Cardiac fibroblast (primary cell): ENCODE results near the gene CHMP1B.

Experiments
- DNase-seq, 2 donors: peaks; one replicate each; pipeline versions ENCODE4 v3.0.0 to v3.0.0-alpha.2; 2010; ENCODE audit warnings: low read depth in 2 of 2
- H3K4me3 ChIP-seq, 2 donors: replicated peaks in 1 of 2; 1 replicate in 1 of 2; 2 replicates in 1 of 2; pipeline ENCODE4 v1.5.1; 2011; ENCODE audit warnings: low read depth in 2 of 2, low read length in 2 of 2, mild to moderate bottlenecking in 2 of 2, moderate library complexity in 1 of 2
- TF ChIP-seq, protein P1 (sequence below): IDR thresholded peaks from one replicate; pipeline ENCODE4 v1.5.1; 2011; ENCODE audit warnings: low read depth, mild to moderate bottlenecking, low read length, inconsistent platforms

CHMP1B gene

DNA sequence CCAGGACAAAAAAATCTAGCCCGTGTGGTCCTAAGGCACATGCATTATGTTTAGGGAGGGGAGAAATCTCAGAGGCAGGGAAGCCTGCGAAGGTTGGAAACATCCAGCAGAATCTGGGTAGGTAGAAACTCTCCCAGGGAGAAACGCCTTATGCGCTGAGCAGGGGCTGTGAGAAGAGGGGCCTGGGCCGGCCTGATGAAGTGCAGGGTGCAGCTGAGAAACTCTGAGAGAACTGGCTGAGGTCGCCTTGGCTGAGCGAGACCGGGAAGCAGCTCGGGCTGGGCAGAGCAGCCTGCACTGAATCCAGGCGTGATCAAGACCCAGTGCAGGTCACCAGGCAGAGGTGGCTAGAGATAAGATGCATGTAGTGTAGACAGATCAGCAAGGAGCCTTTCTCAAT is 15.1 kb downstream of the CHMP1B start:
- no peak overlapping the region for H3K4me3 ChIP-seq
- no peak for DNase-seq
- TF ChIP-seq, protein P1, sequence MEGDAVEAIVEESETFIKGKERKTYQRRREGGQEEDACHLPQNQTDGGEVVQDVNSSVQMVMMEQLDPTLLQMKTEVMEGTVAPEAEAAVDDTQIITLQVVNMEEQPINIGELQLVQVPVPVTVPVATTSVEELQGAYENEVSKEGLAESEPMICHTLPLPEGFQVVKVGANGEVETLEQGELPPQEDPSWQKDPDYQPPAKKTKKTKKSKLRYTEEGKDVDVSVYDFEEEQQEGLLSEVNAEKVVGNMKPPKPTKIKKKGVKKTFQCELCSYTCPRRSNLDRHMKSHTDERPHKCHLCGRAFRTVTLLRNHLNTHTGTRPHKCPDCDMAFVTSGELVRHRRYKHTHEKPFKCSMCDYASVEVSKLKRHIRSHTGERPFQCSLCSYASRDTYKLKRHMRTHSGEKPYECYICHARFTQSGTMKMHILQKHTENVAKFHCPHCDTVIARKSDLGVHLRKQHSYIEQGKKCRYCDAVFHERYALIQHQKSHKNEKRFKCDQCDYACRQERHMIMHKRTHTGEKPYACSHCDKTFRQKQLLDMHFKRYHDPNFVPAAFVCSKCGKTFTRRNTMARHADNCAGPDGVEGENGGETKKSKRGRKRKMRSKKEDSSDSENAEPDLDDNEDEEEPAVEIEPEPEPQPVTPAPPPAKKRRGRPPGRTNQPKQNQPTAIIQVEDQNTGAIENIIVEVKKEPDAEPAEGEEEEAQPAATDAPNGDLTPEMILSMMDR = no peak

- no peak overlapping the region for H3K4me3 ChIP-seq
- DNase-seq = no peak
- TF ChIP-seq, protein P1 = no peak
These were observed 15.6 kb downstream of the CHMP1B start for GRCh38 chr18:11866764-11867163.

- TF ChIP-seq, protein P1 = no peak
- no peak overlapping the region for H3K4me3 ChIP-seq
- DNase-seq = no peak
These were observed 17.0 kb downstream of the CHMP1B start for GRCh38 chr18:11868230-11868629.

DNA sequence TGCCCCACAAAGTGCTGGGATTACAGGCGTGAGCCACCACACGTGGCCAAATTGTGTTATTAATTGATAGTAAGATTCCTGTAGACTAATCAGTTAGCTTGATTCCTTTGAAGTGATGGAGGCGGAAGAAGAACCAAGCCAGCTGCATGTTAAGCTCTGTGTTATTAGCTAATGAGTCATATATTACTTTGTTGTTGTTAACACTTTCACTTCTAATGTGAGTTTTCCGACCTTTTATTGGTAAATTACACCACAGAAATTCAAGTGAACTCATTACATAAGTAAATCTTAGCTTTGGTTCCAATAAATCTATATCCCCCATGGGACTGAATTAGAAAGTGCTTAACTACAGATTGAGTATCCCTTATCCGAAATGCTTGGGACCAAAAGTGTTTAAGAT is 20.3 kb downstream of the CHMP1B start:
- no peak for DNase-seq
- H3K4me3 ChIP-seq = no peak overlapping the region
- TF ChIP-seq, protein P1 = no peak

GRCh38 chr18:11872479-11873136 is 21.4 kb downstream of the CHMP1B start:
- H3K4me3 ChIP-seq = no peak overlapping the region
- TF ChIP-seq, protein P1 = peak; percentile 62
- DNase-seq = peak; percentile 46 to 61

- no peak overlapping the region for H3K4me3 ChIP-seq
- DNase-seq = no peak
- TF ChIP-seq, protein P1 = no peak
These were observed 22.6 kb downstream of the CHMP1B start for GRCh38 chr18:11873670-11874340.

- H3K4me3 ChIP-seq = no peak overlapping the region
- TF ChIP-seq, protein P1 = no peak
- DNase-seq = no peak
These were observed 23.5 kb downstream of the CHMP1B start for GRCh38 chr18:11874676-11875075.
